ENCODE data around the gene MOB1B. TPM values are rescaled to one million over a fixed set of nuclear protein-coding genes. Genes with fewer than 3 reads are reported as not detected.

MOB1B gene
- total and polyA plus RNA-seq, 10 of the 15 experiments (the other 5 are each of a cell fraction or from before 2014, with no cell fraction given) = 1.9 to 11.4 (median 6.1) TPM

DNA sequence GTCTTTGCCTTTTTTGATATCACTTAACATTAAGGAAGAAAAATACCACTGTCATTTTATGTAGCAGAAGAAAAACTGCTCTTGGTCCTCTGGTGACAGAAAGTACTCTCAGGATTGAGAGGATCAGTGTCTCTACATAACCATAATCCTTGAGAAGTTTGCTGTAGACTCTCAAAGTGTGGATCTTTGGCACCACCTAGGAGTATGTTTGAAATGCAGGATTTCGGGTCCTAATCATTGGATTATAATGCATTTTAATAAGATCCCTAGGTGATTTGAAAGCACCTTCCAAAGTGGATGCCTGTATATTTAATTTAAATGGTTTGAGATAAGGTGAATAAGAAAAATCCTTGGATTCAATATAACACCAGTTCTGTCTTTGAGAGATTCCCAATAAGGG is 23.2 kb downstream of the MOB1B start:
- FAIRE-seq (no peak), DNase-seq (ENCODE audit: low read depth, low spot score) (no peak), ATAC-seq (no peak)
- Histone ChIP-seq H3K27ac (ENCODE audit: control insufficient read depth, insufficient read depth) (peak overlapping the region; percentile 34; the same call in 1 of the 2 replicates), H3K27me3 (replicated peaks in 1 of 2; ENCODE audit: control insufficient read depth in 2 of 2, insufficient read depth in 2 of 2, low read length in 1 of 2) (no peaks in the 10 kb centered on the region), H3K79me2 (ENCODE audit: control insufficient read depth, insufficient read depth, low read length) (peaks cover 6% of the 10 kb centered on the region), H3K36me3 (ENCODE audit: control insufficient read depth in 2 of 2, insufficient read depth in 2 of 2, low read length in 1 of 2) (no peaks in the 10 kb centered on the region), H3K9me3 (replicated peaks; ENCODE audit: control insufficient read depth, insufficient read depth, low read length) (no peaks in the 10 kb centered on the region), H4K20me1 (ENCODE audit: control insufficient read depth, insufficient read depth) (no peaks in the 10 kb centered on the region), H3K4me3 (0 out of 2 replicates have a peak overlapping the region, but pooled peaks have one; percentile 18), H3K4me1 (ENCODE audit: control insufficient read depth, insufficient read depth, low read length) (peaks cover 31% of the 10 kb centered on the region), H2AFZ (ENCODE audit: control insufficient read depth, low read depth, low read length) (no peak overlapping the region), H3K4me2 (ENCODE audit: control insufficient read depth, insufficient read depth) (peak overlapping the region; percentile 98), H3K9ac (ENCODE audit: control insufficient read depth, insufficient read depth, low read length) (no peak overlapping the region)
- RAD21 ChIA-PET (ENCODE audit: unreplicated experiment) = interaction anchor here (0.6 to 1.5 kb wide), 10 partner anchors 12 to 323 kb away, joined by 3 to 5 read pairs (median 3); partner anchors contain the start of gene MOB1B
- TF ChIP-seq BRCA1 (IDR thresholded peaks at IDR 0.05; ENCODE audit: low read depth, low read length) (no peak), CTCF (IDR thresholded peaks at IDR 0.05 in 2 of 3, conservative IDR thresholded peaks at IDR 0.05 in 1 of 3; ENCODE audit: control insufficient read depth in 2 of 3, extremely low read depth in 1 of 3, insufficient read depth in 1 of 3, low read depth in 3 of 3, low read length in 3 of 3) (peak in 1 of 3 experiments; percentile 24; a peak in 2 of 6 replicates), RAD21 (IDR thresholded peaks at IDR 0.05; ENCODE audit: insufficient read depth, low read depth, low read length) (peak; percentile 19; the same call in 1 of the 2 replicates), MEF2B (IDR thresholded peaks at IDR 0.05; ENCODE audit: partially characterized antibody, poor library complexity, severe bottlenecking) (no peak), HDAC6 (IDR thresholded peaks at IDR 0.05; ENCODE audit: unreplicated experiment) (no peak)
- TF ChIP-seq, protein P1, sequence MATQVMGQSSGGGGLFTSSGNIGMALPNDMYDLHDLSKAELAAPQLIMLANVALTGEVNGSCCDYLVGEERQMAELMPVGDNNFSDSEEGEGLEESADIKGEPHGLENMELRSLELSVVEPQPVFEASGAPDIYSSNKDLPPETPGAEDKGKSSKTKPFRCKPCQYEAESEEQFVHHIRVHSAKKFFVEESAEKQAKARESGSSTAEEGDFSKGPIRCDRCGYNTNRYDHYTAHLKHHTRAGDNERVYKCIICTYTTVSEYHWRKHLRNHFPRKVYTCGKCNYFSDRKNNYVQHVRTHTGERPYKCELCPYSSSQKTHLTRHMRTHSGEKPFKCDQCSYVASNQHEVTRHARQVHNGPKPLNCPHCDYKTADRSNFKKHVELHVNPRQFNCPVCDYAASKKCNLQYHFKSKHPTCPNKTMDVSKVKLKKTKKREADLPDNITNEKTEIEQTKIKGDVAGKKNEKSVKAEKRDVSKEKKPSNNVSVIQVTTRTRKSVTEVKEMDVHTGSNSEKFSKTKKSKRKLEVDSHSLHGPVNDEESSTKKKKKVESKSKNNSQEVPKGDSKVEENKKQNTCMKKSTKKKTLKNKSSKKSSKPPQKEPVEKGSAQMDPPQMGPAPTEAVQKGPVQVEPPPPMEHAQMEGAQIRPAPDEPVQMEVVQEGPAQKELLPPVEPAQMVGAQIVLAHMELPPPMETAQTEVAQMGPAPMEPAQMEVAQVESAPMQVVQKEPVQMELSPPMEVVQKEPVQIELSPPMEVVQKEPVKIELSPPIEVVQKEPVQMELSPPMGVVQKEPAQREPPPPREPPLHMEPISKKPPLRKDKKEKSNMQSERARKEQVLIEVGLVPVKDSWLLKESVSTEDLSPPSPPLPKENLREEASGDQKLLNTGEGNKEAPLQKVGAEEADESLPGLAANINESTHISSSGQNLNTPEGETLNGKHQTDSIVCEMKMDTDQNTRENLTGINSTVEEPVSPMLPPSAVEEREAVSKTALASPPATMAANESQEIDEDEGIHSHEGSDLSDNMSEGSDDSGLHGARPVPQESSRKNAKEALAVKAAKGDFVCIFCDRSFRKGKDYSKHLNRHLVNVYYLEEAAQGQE (IDR thresholded peaks at IDR 0.05; ENCODE audit: low read depth, low read length) = no peak
- 43% methylated on average over 1 of the region's 1 CpG for whole genome bisulfite sequencing (ENCODE audit: insufficient coverage, insufficient replicate concordance, low lambda C conversion rate, missing lambda C conversion rate)
- no TSS peak for BruUV-seq (replicated peaks)
- CTCF ChIA-PET = interaction anchor here (0.6 to 1.4 kb wide), 7 partner anchors 77 to 234 kb away, joined by 3 to 4 read pairs (median 4); no protein-coding TSS in a partner anchor
- intact Hi-C loops (cut with micrococcal nuclease; ENCODE audit: unreplicated experiment) (loop anchor here (5.0 to 10.0 kb wide), 3 partner anchors 82 to 191 kb away; partner anchors contain the start of gene GRSF1), in situ Hi-C loops (cut with MboI) (no loop called here)
- SMC1A ChIA-PET (ENCODE audit: uncharacterized antibody, unreplicated experiment) = interaction anchor here (0.8 to 3.2 kb wide), 9 partner anchors 10 to 84 kb away, joined by 3 to 10 read pairs (median 4); partner anchors contain the start of gene MOB1B
- POLR2A ChIA-PET = interaction anchor here (1.1 to 1.3 kb wide), 2 partner anchors 19 to 24 kb away, joined by 3 to 4 read pairs; no protein-coding TSS in a partner anchor
